ENCODE measurements around the gene USH1C. TPM values are rescaled to one million over a fixed set of nuclear protein-coding genes. Genes with fewer than 3 reads are reported as not detected.

The USH1C gene
- total RNA-seq, 3 donors from 2014 or later (not counting 1 experiment from before 2014, with no cell fraction given), result not detected

GRCh38 chr11:17507773-17508172, 36.4 kb downstream of the USH1C start:
- Histone ChIP-seq H3K4me3 (ENCODE audit: low read length) (no peak overlapping the region), H3K4me1 (ENCODE audit: control insufficient read depth, insufficient read depth, low read length) (no peaks in the 10 kb centered on the region), H3K27ac (ENCODE audit: low read length) (no peak overlapping the region), H3K27me3 (ENCODE audit: control insufficient read depth, insufficient read depth, low read length) (no peaks in the 10 kb centered on the region), H3K9me3 (ENCODE audit: control insufficient read depth, insufficient read depth, low read length) (no peaks in the 10 kb centered on the region), H3K36me3 (ENCODE audit: control insufficient read depth, insufficient read depth, low read length) (no peaks in the 10 kb centered on the region)
- H3K27me3 Mint-ChIP-seq (ENCODE audit: low read depth in 2 of 2), result peaks cover 6 to 8% of the 10 kb centered on the region in 2 donors
- H3K4me3 Mint-ChIP-seq, result no peak overlapping the region
- 94% methylated on average over 2 of the region's 2 CpGs for WGBS (ENCODE audit: insufficient coverage)
- TF ChIP-seq, protein P1, sequence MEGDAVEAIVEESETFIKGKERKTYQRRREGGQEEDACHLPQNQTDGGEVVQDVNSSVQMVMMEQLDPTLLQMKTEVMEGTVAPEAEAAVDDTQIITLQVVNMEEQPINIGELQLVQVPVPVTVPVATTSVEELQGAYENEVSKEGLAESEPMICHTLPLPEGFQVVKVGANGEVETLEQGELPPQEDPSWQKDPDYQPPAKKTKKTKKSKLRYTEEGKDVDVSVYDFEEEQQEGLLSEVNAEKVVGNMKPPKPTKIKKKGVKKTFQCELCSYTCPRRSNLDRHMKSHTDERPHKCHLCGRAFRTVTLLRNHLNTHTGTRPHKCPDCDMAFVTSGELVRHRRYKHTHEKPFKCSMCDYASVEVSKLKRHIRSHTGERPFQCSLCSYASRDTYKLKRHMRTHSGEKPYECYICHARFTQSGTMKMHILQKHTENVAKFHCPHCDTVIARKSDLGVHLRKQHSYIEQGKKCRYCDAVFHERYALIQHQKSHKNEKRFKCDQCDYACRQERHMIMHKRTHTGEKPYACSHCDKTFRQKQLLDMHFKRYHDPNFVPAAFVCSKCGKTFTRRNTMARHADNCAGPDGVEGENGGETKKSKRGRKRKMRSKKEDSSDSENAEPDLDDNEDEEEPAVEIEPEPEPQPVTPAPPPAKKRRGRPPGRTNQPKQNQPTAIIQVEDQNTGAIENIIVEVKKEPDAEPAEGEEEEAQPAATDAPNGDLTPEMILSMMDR (IDR thresholded peaks at IDR 0.05), result no peak
- intact Hi-C loops (cut with micrococcal nuclease), result loop anchor here (10.0 kb wide), 1 partner anchor 563 kb away; no protein-coding TSS in a partner anchor
- no peaks in the 10 kb centered on the region for H3K4me1 Mint-ChIP-seq
- H3K9me3 Mint-ChIP-seq, result no peaks in the 10 kb centered on the region
- DNase-seq, result no peak
- no peak for ATAC-seq
- no peak overlapping the region for H3K27ac Mint-ChIP-seq
- no peaks in the 10 kb centered on the region for H3K36me3 Mint-ChIP-seq

DNA sequence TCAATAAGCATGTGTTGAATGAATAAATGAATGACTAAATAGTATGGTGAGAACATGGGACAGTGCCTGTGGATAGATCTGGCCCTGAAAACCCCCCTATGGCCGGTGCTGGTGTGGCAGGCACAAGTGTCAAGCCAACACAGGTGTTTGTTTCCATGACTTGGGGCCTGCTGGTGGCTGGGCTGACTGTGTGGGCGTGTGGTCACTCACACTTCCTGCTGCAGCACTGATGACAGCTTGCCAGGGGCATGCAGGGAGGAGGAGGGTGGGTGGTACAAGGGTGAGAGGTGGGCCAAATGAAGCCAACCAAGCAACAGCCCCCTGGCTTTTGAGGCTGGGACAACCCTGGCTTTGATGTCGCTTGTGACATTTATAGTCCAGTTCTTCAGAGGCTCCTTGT, 37.3 kb downstream of the USH1C start:
- 38% methylated on average over 3 of the region's 3 CpGs for WGBS (ENCODE audit: insufficient coverage)
- H3K27ac Mint-ChIP-seq, result no peak overlapping the region
- peaks cover 3 to 5% of the 10 kb centered on the region in 2 donors for H3K27me3 Mint-ChIP-seq (ENCODE audit: low read depth in 2 of 2)
- no peaks in the 10 kb centered on the region for H3K9me3 ChIP-seq (ENCODE audit: control insufficient read depth, insufficient read depth, low read length)
- intact Hi-C loops (cut with micrococcal nuclease), result loop anchor here (10.0 kb wide), 1 partner anchor 562 kb away; no protein-coding TSS in a partner anchor
- ATAC-seq (no peak), DNase-seq (no peak)
- no peaks in the 10 kb centered on the region for H3K4me1 Mint-ChIP-seq
- no peaks in the 10 kb centered on the region for H3K9me3 Mint-ChIP-seq
- no peaks in the 10 kb centered on the region for H3K4me1 ChIP-seq (ENCODE audit: control insufficient read depth, insufficient read depth, low read length)
- no peak overlapping the region for H3K4me3 Mint-ChIP-seq
- H3K27ac ChIP-seq (ENCODE audit: low read length), result no peak overlapping the region
- TF ChIP-seq, protein P1 (IDR thresholded peaks at IDR 0.05), result no peak
- H3K36me3 Mint-ChIP-seq, result no peaks in the 10 kb centered on the region
- H3K4me3 ChIP-seq (ENCODE audit: low read length), result no peak overlapping the region
- H3K27me3 ChIP-seq (ENCODE audit: control insufficient read depth, insufficient read depth, low read length), result no peaks in the 10 kb centered on the region
- H3K36me3 ChIP-seq (ENCODE audit: control insufficient read depth, insufficient read depth, low read length), result no peaks in the 10 kb centered on the region

DNA sequence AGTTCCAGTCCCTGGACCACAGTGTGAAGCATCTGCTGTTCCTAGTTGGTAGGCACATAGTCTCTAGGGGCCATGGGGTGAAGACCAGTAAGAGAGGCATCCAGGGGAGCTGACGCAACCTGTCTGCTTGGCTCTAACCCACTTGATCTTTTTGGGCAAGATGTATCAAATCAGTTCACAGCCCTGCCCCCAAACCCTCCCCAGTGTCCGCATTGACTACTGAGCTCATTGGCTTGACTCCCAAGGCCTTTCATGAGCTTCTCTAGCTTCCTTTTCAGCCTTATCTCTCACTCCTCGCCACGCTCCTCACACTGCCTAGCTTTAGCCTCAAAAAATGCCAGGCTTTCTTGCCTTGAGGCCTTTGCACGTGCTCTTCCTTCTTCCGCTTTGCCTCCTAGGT, 37.9 kb downstream of the USH1C start:
- Mint-ChIP-seq H3K4me3 (no peak overlapping the region), H3K4me1 (no peaks in the 10 kb centered on the region), H3K36me3 (no peaks in the 10 kb centered on the region), H3K27ac (no peak overlapping the region), H3K9me3 (no peaks in the 10 kb centered on the region), H3K27me3 (ENCODE audit: low read depth in 2 of 2) (no peaks in the 10 kb centered on the region)
- H3K4me1 ChIP-seq (ENCODE audit: control insufficient read depth, insufficient read depth, low read length), result no peaks in the 10 kb centered on the region
- no peak for ATAC-seq
- H3K27ac ChIP-seq (ENCODE audit: low read length), result no peak overlapping the region
- DNase-seq, result no peak
- intact Hi-C loops (cut with micrococcal nuclease), result loop anchor here (10.0 kb wide), 1 partner anchor 562 kb away; no protein-coding TSS in a partner anchor
- WGBS (ENCODE audit: insufficient coverage), result 86% methylated on average over 6 of the region's 6 CpGs
- H3K4me3 ChIP-seq (ENCODE audit: low read length), result no peak overlapping the region
- H3K9me3 ChIP-seq (ENCODE audit: control insufficient read depth, insufficient read depth, low read length), result no peaks in the 10 kb centered on the region
- H3K27me3 ChIP-seq (ENCODE audit: control insufficient read depth, insufficient read depth, low read length), result no peaks in the 10 kb centered on the region
- TF ChIP-seq, protein P1 (IDR thresholded peaks at IDR 0.05), result no peak
- H3K36me3 ChIP-seq (ENCODE audit: control insufficient read depth, insufficient read depth, low read length), result no peaks in the 10 kb centered on the region

DNA sequence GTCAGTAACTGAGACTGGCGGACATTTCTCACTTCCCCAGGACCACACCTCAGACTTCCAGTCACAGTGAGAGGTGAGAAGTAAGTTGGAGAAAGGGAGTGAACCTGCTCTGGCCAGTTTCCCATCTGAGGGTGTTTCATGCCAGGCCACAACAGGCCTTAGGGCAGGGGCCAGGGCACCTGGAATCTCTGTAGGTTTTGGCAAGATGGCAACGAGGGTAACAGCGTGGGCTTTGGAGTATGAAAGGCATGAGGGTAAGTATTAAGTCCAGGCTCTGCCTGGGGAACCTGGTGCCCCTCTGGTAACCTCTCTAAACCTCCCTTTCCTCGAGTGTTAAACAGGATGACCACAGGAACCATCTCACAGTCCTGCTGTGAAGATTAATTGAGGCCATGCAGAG, 39.1 kb downstream of the USH1C start:
- Histone ChIP-seq H3K4me1 (ENCODE audit: control insufficient read depth, insufficient read depth, low read length) (no peaks in the 10 kb centered on the region), H3K9me3 (ENCODE audit: control insufficient read depth, insufficient read depth, low read length) (no peaks in the 10 kb centered on the region), H3K27me3 (ENCODE audit: control insufficient read depth, insufficient read depth, low read length) (no peaks in the 10 kb centered on the region), H3K4me3 (ENCODE audit: low read length) (no peak overlapping the region), H3K27ac (ENCODE audit: low read length) (no peak overlapping the region), H3K36me3 (ENCODE audit: control insufficient read depth, insufficient read depth, low read length) (no peaks in the 10 kb centered on the region)
- Mint-ChIP-seq H3K27me3 (ENCODE audit: low read depth in 2 of 2) (no peaks in the 10 kb centered on the region), H3K4me3 (no peak overlapping the region), H3K27ac (no peak overlapping the region), H3K4me1 (no peaks in the 10 kb centered on the region), H3K9me3 (no peaks in the 10 kb centered on the region), H3K36me3 (no peaks in the 10 kb centered on the region)
- TF ChIP-seq, protein P1 (IDR thresholded peaks at IDR 0.05), result no peak
- ATAC-seq (no peak), DNase-seq (no peak)
- intact Hi-C loops (cut with micrococcal nuclease), result loop anchor here (10.0 kb wide), 1 partner anchor 560 kb away; no protein-coding TSS in a partner anchor
- WGBS (ENCODE audit: insufficient coverage), result 91% methylated on average over 2 of the region's 4 CpGs

Data from natural killer cell (primary cell).